Adipocyte (in vitro differentiated cells): ENCODE results near the gene CXCR1.
"Not testable (repeated sequence)": the region's sequence is repeated elsewhere in the genome, so short reads cannot be mapped to it uniquely, and the experiment has no call there.

Experiments used
- DNase-seq: peaks from one replicate; pipeline ENCODE4 v3.0.0-alpha.2; 2015; ENCODE audit warnings: low read depth
- H3K27me3 ChIP-seq: replicated peaks from 2 replicates; pipeline ENCODE4 v1.7.0; 2013; ENCODE audit warnings: mild to moderate bottlenecking, low read length, moderate library complexity; ENCODE audit not compliant: control insufficient read depth, insufficient read depth
- H3K36me3 ChIP-seq: 2 replicates; pipeline ENCODE4 v1.7.0; 2013; ENCODE audit warnings: low read length, mild to moderate bottlenecking, moderate library complexity; ENCODE audit not compliant: control insufficient read depth, insufficient read depth, severe bottlenecking
- H3K4me1 ChIP-seq: 2 replicates; pipeline ENCODE4 v1.7.0; 2013; ENCODE audit warnings: mild to moderate bottlenecking, low read length, moderate library complexity; ENCODE audit not compliant: control insufficient read depth, insufficient read depth
- H3K4me3 ChIP-seq: 2 replicates; pipeline ENCODE4 v1.7.0; 2013; ENCODE audit warnings: mild to moderate bottlenecking, low read length, moderate library complexity
- H3K9ac ChIP-seq: 2 replicates; pipeline ENCODE4 v1.7.0; 2013; ENCODE audit warnings: mild to moderate bottlenecking, low read length, moderate library complexity
- H3K9me3 ChIP-seq: 2 replicates; pipeline ENCODE4 v1.7.0; 2013; ENCODE audit warnings: mild to moderate bottlenecking, low read length, moderate library complexity; ENCODE audit not compliant: control insufficient read depth

Gene CXCR1

GRCh38 chr2:218129458-218130135, 37.2 kb downstream of the CXCR1 start:
- Histone ChIP-seq H3K4me1 (peaks cover 19% of the 10 kb centered on the region), H3K9me3 (no peaks in the 10 kb centered on the region), H3K36me3 (no peaks in the 10 kb centered on the region), H3K9ac (no peak overlapping the region), H3K4me3 (no peak overlapping the region), H3K27me3 (peaks cover 61% of the 10 kb centered on the region)
- no peak for DNase-seq

GRCh38 chr2:218128781-218129457, 37.8 kb downstream of the CXCR1 start:
- no peak overlapping the region for H3K9ac ChIP-seq
- no peaks in the 10 kb centered on the region for H3K36me3 ChIP-seq
- H3K4me3 ChIP-seq, result no peak overlapping the region
- H3K4me1 ChIP-seq, result peaks cover 20% of the 10 kb centered on the region
- peaks cover 61% of the 10 kb centered on the region for H3K27me3 ChIP-seq
- no peak for DNase-seq
- H3K9me3 ChIP-seq, result no peaks in the 10 kb centered on the region

- Histone ChIP-seq H3K36me3 (no peaks in the 10 kb centered on the region), H3K27me3 (peaks cover 57% of the 10 kb centered on the region), H3K9me3 (no peaks in the 10 kb centered on the region), H3K4me3 (no peak overlapping the region), H3K4me1 (peaks cover 20% of the 10 kb centered on the region), H3K9ac (no peak overlapping the region)
- no peak for DNase-seq
These were observed 38.8 kb downstream of the CXCR1 start for GRCh38 chr2:218127929-218128455.

GRCh38 chr2:218125626-218126080, 41.1 kb downstream of the CXCR1 start, which contains the start of gene CXCR2:
TSS of gene CXCR2 (plus strand) at chr2:218126028. CDS start at chr2:218134802, 8,774 bp downstream.
- no peaks in the 10 kb centered on the region for H3K36me3 ChIP-seq
- H3K4me1 ChIP-seq, result peaks cover 20% of the 10 kb centered on the region
- DNase-seq, result no peak
- H3K9me3 ChIP-seq, result peaks cover 21% of the 10 kb centered on the region
- H3K4me3 ChIP-seq, result no peak within 1 kb of the TSS
- H3K9ac ChIP-seq, result no peak within 1 kb of the TSS
- H3K27me3 ChIP-seq, result peaks cover 49% of the 10 kb centered on the region

- Histone ChIP-seq H3K36me3 (no peaks in the 10 kb centered on the region), H3K4me1 (peaks cover 20% of the 10 kb centered on the region), H3K9ac (no peak overlapping the region), H3K27me3 (peaks cover 45% of the 10 kb centered on the region), H3K4me3 (no peak overlapping the region), H3K9me3 (peaks cover 24% of the 10 kb centered on the region)
- DNase-seq, result no peak
These were observed 41.7 kb downstream of the CXCR1 start for GRCh38 chr2:218125095-218125494.

- no peak for DNase-seq
- peaks cover 20% of the 10 kb centered on the region for H3K4me1 ChIP-seq
- peaks cover 24% of the 10 kb centered on the region for H3K9me3 ChIP-seq
- no peaks in the 10 kb centered on the region for H3K36me3 ChIP-seq
- H3K9ac ChIP-seq, result no peak overlapping the region
- no peak overlapping the region for H3K4me3 ChIP-seq
- peaks cover 41% of the 10 kb centered on the region for H3K27me3 ChIP-seq
These were observed 42.8 kb downstream of the CXCR1 start for GRCh38 chr2:218123986-218124385.

- not testable (repeated sequence) for H3K36me3 ChIP-seq, H3K4me3 ChIP-seq, DNase-seq, H3K9ac ChIP-seq
- Histone ChIP-seq H3K9me3 (peaks cover 24% of the 10 kb centered on the region), H3K4me1 (peaks cover 18% of the 10 kb centered on the region), H3K27me3 (peaks cover 24% of the 10 kb centered on the region)
These were observed 44.5 kb downstream of the CXCR1 start for GRCh38 chr2:218122286-218122685.

GRCh38 chr2:218121789-218122188, 45.0 kb downstream of the CXCR1 start:
- not testable (repeated sequence) for H3K36me3 ChIP-seq, DNase-seq, H3K9ac ChIP-seq, H3K4me3 ChIP-seq
- H3K9me3 ChIP-seq, result peaks cover 27% of the 10 kb centered on the region
- peaks cover 23% of the 10 kb centered on the region for H3K27me3 ChIP-seq
- H3K4me1 ChIP-seq, result peaks cover 13% of the 10 kb centered on the region
